Caco-2 (cell line): ENCODE results near the gene NPBWR2. TPM values are rescaled to one million over a fixed set of nuclear protein-coding genes. Genes with fewer than 3 reads are reported as not detected.

Experiments
- BruUV-seq: library from RNA; stranded (reverse); fragments of 400-500 nt; replicated peaks from 2 replicates; lab custom pipeline; 2021; lab: Mats Ljungman, UMichigan
- CTCF ChIA-PET: fragments of 300-600 bp; sonication (Branson Sonifier 250); formaldehyde crosslinking; loops from one replicate; lab custom pipeline; 2022; ENCODE audit warnings: antibody characterized with exemption; lab: Charles Lee
- POLR2A ChIA-PET: fragments of 300-600 bp; sonication (Branson Sonifier 250); formaldehyde crosslinking; loops from one replicate; lab custom pipeline; 2022; ENCODE audit warnings: antibody characterized with exemption; lab: Charles Lee
- DNase-seq, 2 experiments: peaks; one replicate each; pipeline versions ENCODE4 v3.0.0 to v3.0.0-alpha.2; 2020 to 2022
- H3K27me3 ChIP-seq: replicated peaks from 2 replicates; pipeline ENCODE4 v1.6.0; 2011; ENCODE audit warnings: low read length; ENCODE audit not compliant: control insufficient read depth, insufficient read depth
- H3K36me3 ChIP-seq: 2 replicates; pipeline ENCODE4 v1.5.1; 2011; ENCODE audit warnings: low read length; ENCODE audit not compliant: control insufficient read depth, insufficient read depth
- H3K4me1 ChIP-seq: fragments of 250-450 bp; sonication (Bioruptor Pico); 2 replicates; pipeline ENCODE4 v1.5.1; 2020; ENCODE audit warnings: mild to moderate bottlenecking
- H3K4me3 ChIP-seq: 2 replicates; pipeline ENCODE4 v1.5.1; 2011; ENCODE audit warnings: low read depth, mild to moderate bottlenecking, control low read depth, low read length
- H3K9me3 ChIP-seq: fragments of 250-450 bp; sonication (Bioruptor Pico); 2 replicates; pipeline ENCODE4 v1.5.1; 2020; ENCODE audit warnings: mild to moderate bottlenecking, moderate library complexity
- H3K27ac Mint-ChIP-seq: one replicate; pipeline ENCODE4 v1.8.0; 2022; ENCODE audit warnings: mixed read lengths; ENCODE audit not compliant: unreplicated experiment
- H3K27me3 Mint-ChIP-seq: one replicate; pipeline ENCODE4 v1.8.0; 2022; ENCODE audit warnings: mixed read lengths; ENCODE audit not compliant: insufficient read depth, unreplicated experiment
- H3K36me3 Mint-ChIP-seq: one replicate; pipeline ENCODE4 v1.8.0; 2022; ENCODE audit warnings: mild to moderate bottlenecking, mixed read lengths; ENCODE audit not compliant: insufficient read depth, unreplicated experiment
- H3K4me1 Mint-ChIP-seq: one replicate; pipeline ENCODE4 v1.8.0; 2022; ENCODE audit warnings: low read depth, mixed read lengths; ENCODE audit not compliant: unreplicated experiment
- H3K4me3 Mint-ChIP-seq: one replicate; pipeline ENCODE4 v1.8.0; 2022; ENCODE audit warnings: mild to moderate bottlenecking, moderate library complexity, mixed read lengths; ENCODE audit not compliant: unreplicated experiment
- H3K9me3 Mint-ChIP-seq: one replicate; pipeline ENCODE4 v1.8.0; 2022; ENCODE audit warnings: mixed read lengths; ENCODE audit not compliant: unreplicated experiment
- intact Hi-C: fragments of 100-400 bp; cut with micrococcal nuclease; formaldehyde crosslinking; loops from one replicate; pipeline ENCODE4 v1.10.0; 2022; ENCODE audit not compliant: unreplicated experiment
- total RNA-seq: library from RNA; stranded (reverse); gene quantifications from 2 replicates; pipeline ENCODE4 v1.2.3, GENCODE V29; 2022
- TF ChIP-seq, protein P1 (sequence below), 2 experiments: fragments of 200-600 bp in 1 of 2; IDR thresholded peaks; 1 replicate in 1 of 2; 2 replicates in 1 of 2; pipeline versions ENCODE4 v1.5.1 to v1.8.0; 2011 to 2022; ENCODE audit warnings: antibody characterized with exemption in 1 of 2, control low read depth in 1 of 2, inconsistent platforms in 1 of 2, low read depth in 1 of 2, low read length in 1 of 2, mild to moderate bottlenecking in 1 of 2, moderate library complexity in 1 of 2; ENCODE audit not compliant: insufficient read depth in 1 of 2, severe bottlenecking in 1 of 2, unreplicated experiment in 1 of 2

NPBWR2 gene
- total RNA-seq, 1 experiment from 2014 or later, result not detected

DNA sequence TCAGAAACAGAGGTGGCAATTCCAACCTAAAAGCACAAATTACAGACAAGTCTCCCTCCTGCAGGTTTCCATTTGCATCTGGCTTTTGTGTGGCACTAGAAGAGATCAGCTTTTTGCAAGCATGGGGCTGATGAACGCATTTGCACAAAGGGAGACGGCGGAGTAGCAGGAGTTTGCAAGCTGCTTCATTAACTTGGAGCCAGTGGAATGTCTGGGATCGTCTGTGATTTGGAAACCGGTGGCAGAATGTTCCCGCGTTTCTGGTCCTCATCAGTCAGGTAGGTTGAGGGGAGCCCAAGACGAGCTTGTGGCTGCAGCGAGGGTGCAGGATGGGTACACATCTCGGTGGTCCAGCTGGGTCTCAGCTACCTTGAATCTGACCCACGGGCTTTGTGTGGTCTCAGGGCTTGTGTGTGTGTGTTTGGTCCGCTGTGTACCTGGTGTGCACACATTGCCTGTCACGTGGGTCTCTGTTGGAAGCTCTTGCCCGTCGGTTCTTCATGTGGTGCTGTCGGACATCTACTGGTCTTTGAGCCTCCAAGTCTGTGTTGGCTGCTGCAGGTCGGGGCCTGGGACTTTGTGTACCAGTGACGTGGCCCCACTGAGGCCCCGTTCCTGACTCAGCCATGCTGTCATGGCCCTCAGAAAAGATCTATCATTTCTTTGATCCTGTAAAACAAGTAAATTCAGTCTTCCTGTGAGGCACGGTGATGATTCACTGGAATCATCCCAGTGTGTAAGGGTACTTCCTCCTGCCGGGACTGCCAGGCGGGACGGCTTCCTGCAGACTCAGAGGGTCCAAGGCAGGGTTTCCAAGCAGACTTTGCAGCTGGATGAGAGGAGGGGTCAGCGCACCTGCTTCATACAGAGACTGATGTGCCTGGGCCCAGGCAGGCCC is 44.5 kb upstream of the NPBWR2 start:
- Mint-ChIP-seq H3K9me3 (no peaks in the 10 kb centered on the region), H3K4me3 (no peak overlapping the region), H3K27me3 (peaks cover 15% of the 10 kb centered on the region), H3K27ac (no peak overlapping the region), H3K36me3 (no peaks in the 10 kb centered on the region), H3K4me1 (no peaks in the 10 kb centered on the region)
- no peaks in the 10 kb centered on the region; the same call in 1 of the 2 replicates for H3K27me3 ChIP-seq
- CTCF ChIA-PET, result no interaction called here
- no peak for DNase-seq
- no peaks in the 10 kb centered on the region for H3K9me3 ChIP-seq
- no peaks in the 10 kb centered on the region for H3K4me1 ChIP-seq
- BruUV-seq, result no TSS peak
- POLR2A ChIA-PET, result no interaction called here
- intact Hi-C loops, result no loop called here
- TF ChIP-seq, protein P1, sequence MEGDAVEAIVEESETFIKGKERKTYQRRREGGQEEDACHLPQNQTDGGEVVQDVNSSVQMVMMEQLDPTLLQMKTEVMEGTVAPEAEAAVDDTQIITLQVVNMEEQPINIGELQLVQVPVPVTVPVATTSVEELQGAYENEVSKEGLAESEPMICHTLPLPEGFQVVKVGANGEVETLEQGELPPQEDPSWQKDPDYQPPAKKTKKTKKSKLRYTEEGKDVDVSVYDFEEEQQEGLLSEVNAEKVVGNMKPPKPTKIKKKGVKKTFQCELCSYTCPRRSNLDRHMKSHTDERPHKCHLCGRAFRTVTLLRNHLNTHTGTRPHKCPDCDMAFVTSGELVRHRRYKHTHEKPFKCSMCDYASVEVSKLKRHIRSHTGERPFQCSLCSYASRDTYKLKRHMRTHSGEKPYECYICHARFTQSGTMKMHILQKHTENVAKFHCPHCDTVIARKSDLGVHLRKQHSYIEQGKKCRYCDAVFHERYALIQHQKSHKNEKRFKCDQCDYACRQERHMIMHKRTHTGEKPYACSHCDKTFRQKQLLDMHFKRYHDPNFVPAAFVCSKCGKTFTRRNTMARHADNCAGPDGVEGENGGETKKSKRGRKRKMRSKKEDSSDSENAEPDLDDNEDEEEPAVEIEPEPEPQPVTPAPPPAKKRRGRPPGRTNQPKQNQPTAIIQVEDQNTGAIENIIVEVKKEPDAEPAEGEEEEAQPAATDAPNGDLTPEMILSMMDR (IDR thresholded peaks at IDR 0.05; ENCODE audit: insufficient read depth in 1 of 2, low read depth in 1 of 2, low read length in 1 of 2, severe bottlenecking in 1 of 2, unreplicated experiment in 1 of 2), result no peak
- no peak overlapping the region for H3K4me3 ChIP-seq
- H3K36me3 ChIP-seq, result no peaks in the 10 kb centered on the region

DNA sequence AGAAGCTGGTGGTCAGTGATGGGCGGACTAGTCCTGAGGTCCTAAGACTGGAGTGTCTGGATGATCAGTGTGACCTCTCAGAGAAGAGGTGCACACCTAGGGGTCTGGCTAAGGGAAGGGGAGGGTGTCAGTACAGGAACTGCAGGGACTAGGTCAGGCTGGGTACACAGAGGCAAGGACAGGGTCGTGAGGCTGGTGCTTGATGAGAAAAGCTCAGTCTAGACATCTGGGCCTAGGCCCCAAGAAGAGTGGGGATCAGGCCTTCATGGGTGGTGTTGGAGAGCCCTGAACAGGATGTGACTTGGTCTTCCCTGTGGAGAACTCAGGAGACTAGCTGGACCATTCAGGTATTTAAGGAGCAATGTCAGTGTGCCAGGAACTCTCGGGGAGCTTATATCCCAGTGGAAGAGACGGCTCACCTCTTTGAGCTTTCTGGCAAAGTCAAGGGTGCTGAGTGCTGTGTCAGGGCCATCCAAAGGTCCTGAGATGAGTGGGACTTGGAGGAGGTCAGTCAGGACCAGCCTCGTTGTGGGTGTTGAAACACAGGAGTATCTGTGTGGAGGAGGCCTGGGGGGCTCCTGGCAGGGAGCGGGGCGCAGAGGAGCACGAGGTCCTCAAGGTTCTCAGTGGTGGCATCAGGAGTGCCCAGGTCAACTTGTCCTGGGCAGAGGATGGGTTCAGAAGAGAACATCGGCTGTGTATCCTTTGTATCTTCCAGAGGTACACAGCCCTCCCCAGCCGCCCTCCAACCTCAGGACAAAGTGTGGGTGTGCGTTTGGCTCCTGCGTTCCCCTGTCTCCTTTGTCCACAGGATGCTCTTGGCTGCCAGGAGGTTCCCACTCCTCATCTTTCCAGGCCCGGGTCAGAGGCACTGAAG is 43.6 kb upstream of the NPBWR2 start:
- H3K27me3 ChIP-seq, result no peaks in the 10 kb centered on the region; the same call in 1 of the 2 replicates
- BruUV-seq, result no TSS peak
- H3K9me3 Mint-ChIP-seq, result no peaks in the 10 kb centered on the region
- no peak overlapping the region for H3K27ac Mint-ChIP-seq
- DNase-seq, result peak in 1 of 2 experiments; percentile 36
- no peaks in the 10 kb centered on the region for H3K36me3 Mint-ChIP-seq
- no peaks in the 10 kb centered on the region for H3K36me3 ChIP-seq
- TF ChIP-seq, protein P1 (IDR thresholded peaks at IDR 0.05; ENCODE audit: insufficient read depth in 1 of 2, low read depth in 1 of 2, low read length in 1 of 2, severe bottlenecking in 1 of 2, unreplicated experiment in 1 of 2), result no peak
- POLR2A ChIA-PET, result no interaction called here
- no peak overlapping the region for H3K4me3 Mint-ChIP-seq
- peaks cover 15% of the 10 kb centered on the region for H3K27me3 Mint-ChIP-seq
- peaks cover under 1% of the 10 kb centered on the region; the same call in 1 of the 2 replicates for H3K9me3 ChIP-seq
- CTCF ChIA-PET, result interaction anchor here (1.0 kb wide), 1 partner anchor 49 kb away, joined by 3 read pairs; no protein-coding TSS in a partner anchor
- H3K4me3 ChIP-seq, result no peak overlapping the region
- H3K4me1 Mint-ChIP-seq, result no peaks in the 10 kb centered on the region
- intact Hi-C loops, result no loop called here
- no peaks in the 10 kb centered on the region for H3K4me1 ChIP-seq
